HG02938 (cell line): ENCODE results near the gene SPDYE4.

Source experiments
- ATAC-seq: cut with Tn5 transposase; IDR thresholded peaks from one replicate; pipeline ENCODE4 v1.9.1; 2021; ENCODE audit warnings: mild to moderate bottlenecking, moderate library complexity; ENCODE audit not compliant: unreplicated experiment

SPDYE4 gene

DNA sequence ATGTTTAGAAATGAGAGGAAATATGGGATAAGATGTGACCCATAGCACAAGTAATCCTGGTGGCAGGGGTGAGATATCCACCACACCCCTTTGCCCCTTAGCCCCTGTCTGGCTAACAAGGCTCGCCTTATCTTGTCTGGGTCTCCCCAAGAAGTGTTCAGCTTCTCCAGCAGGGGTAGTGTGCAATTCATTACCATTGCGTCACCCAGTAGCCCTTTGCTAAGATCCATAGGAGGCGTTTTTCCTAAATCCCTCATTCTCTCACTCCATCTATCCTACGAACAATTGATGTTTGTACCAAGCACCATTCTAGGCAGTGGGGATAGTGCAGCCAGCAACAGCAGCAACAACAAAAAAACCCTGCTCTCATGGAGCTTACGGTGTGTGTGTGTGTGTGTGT, 44.5 kb downstream of the SPDYE4 start:
- no peak for ATAC-seq

DNA sequence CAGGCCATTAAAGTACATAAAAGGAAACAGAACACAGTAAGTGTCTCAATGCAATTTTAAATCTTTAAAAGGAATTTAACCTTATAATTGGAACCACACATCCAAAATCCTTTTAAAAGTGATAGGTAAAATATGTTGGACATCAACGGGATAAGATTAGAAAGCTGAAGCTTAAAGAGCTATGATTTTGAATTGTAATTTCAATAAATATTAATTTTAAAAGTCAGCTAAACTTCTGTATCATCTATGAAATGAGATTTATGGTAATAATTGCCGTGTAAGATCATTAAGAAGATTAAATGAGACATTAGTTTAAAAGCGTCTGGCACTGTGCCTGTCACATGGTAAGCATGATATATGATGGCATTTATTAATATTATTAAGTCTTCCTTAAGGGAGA, 45.0 kb downstream of the SPDYE4 start:
- ATAC-seq: no peak

DNA sequence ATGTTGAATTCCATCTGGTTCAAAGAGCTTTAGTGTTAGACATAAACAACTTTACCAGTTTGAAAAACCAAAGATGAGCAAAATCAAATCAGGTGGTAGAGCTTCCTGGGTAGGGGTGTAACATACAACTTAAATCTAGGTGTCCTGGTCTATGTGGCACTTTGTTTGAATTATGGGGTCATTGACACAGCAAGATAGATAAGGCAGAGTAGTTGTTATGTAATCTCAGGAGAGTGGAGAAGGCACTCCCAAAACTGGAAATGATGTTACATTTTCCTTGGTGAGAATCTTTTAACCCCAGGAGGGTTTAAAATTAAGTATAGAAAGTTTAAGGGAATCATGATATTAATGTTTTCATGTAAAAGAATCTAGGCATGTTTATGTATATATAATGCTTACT, 45.6 kb downstream of the SPDYE4 start:
- ATAC-seq: no peak

DNA sequence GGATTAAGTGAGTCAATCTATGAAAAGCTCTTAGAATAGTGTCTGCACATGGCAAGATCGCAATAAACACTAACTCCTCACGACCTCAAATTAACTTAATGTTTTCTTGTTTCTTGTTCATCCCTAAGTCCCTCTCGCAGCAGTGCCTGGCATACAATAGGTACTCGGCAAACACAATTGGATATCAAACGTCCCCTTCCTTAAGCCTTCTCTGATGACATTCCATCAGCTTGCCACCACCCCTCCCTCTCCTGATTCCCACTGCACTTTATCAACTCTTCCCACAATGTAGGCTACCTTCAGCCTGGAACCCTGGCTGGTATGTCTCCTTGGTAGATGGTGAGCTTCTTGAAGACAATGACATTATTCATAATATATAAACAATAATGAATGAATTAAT, 47.1 kb downstream of the SPDYE4 start:
- no peak for ATAC-seq

DNA sequence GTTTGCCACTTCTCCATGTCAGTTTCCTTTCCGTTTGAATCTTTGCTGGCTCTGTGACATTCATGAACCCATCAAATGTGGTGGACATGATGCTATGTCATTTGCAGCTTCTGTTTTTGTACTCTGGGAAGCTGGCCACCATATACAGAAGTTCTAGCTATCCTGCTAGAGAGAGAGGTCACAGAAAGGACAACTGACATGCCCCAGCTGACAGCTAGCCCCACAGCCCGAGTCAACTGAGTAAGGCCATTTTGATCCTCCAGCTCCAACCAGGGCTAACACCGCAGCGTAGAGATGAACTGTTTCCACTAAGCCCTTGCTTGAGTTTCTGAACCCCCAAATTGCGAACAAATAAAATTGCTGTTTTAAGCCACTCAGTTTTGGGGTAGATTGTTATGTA, 47.5 kb downstream of the SPDYE4 start:
- no peak for ATAC-seq

DNA sequence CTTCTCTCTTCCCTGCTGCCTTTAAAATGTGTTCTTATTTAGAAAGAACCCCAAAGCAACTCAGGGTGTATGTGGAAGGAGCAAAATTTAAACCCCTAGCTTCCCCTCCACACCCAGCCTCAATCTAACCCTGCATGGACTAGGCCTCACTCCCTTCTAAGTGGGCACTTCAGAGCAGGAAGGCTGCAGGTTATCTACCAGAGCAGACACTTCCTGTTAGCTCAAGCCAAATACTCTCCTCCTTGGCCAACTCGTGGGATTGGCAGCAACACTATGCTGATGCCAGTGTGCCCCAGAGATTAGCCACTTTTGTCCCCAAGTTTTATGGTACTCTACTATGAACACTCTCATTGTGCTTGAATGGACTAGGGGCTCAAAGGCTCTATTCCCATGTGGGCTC, 49.3 kb downstream of the SPDYE4 start:
- no peak for ATAC-seq

DNA sequence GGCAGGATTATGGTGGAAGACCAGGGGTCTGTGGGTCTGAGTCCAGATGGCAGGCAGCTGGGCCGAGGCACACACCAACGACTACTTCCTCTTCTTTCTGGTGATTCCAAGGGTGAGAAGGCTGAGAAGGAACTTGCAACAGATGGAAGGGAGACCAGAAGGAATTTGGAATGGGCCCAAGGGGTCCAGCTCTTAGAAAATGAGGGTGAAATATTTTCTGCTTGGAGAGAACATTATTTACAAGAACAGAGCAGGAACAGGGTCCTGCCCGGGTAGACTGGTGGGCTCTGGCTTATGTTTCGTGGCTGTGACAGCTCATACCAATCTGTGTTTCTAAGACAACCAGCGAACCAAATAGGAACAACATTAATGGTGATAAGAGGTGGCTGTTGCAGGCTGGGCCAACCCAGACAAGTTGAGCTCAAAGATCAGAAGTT, 50.3 kb downstream of the SPDYE4 start:
- ATAC-seq: no peak

DNA sequence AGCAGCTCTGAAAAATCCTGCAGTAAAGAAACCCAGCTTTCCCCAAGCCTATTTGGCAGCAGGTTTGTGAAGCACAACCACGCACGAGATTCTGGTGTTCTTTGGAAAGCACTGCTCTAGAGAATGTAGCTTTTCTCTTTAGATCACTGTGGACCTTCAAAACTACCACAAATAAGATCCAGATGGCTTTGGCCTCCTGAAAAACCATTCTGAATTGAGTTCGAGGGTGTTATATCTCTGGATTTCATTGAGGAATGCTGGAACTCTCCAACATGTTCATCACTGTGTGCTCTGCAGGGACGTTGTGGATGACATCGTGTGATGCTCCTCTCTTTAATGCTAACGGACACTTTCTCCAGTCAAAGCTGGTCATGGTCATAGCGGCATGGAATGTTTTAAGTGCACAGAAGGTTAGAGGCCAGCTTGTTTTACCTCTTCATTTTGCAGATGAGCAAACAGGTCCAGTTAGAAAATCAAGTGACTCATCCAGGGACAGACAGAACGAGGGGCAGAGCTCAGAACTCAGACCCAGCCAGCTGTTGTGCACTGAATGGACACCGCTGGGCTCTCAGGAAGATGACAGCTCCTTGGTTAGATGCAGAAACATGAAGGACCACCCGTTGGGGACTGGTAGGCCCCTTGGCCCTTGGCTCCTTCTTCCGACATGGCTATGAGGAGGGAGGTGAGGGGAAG, 50.9 kb downstream of the SPDYE4 start:
- ATAC-seq: no peak

DNA sequence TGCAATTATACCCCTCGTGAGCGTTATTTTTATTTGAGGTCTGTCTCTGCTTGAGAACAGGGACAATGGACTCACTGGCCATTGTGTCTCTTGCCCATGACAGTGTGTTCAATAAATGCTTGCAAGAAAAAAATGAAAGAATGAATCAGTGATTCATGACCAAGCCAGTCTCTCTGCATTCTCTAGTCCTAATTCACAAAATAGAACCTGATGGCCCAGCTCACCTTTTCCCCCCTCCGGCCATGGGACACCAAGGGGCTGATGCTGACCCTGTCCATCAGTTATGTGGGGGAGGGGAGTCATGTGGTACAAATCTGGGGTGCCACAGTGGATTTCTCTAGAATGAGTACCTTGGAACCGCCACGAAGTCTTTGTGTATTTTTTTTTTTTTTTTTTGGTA, 51.9 kb downstream of the SPDYE4 start:
- ATAC-seq: no peak

DNA sequence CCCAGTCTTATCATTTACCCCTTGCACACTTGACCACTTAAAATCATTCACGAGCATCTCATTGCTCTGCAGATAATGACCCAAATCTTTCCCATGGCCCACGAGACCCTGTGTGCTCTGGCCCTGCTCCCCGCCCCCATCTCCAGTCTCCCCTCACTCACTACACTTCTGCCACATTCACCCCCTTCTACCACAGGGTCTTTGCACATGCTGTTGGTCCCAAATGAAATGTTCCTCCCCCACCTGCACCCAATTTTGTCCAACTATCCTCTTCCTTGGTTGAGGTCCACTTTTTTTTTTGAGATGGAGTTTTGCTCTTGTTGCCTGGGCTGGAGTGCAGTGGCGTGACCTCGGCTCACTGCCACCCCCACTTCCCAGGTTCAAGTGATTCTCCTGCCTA, 52.9 kb downstream of the SPDYE4 start:
- ATAC-seq: no peak

DNA sequence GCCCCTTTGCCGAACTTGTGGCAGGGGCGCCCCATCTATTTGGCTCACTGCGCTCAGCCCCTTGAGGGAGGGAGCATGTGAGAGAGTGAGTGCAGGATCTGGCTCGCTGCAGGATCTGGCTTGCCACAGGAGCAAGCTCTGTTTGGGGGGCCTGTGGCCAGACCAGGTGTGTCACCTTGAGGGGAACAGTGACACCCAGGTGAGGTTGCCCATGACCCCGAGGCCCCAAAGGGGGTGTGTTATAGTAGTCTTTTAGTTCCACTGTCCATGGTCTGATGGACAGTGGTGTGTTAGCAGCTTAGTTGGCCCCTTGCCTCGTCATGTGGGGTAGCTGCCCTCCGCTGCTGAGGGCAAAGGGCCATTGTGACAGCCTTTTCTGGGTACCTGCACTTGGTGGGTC, 55.3 kb downstream of the SPDYE4 start:
- no peak for ATAC-seq

DNA sequence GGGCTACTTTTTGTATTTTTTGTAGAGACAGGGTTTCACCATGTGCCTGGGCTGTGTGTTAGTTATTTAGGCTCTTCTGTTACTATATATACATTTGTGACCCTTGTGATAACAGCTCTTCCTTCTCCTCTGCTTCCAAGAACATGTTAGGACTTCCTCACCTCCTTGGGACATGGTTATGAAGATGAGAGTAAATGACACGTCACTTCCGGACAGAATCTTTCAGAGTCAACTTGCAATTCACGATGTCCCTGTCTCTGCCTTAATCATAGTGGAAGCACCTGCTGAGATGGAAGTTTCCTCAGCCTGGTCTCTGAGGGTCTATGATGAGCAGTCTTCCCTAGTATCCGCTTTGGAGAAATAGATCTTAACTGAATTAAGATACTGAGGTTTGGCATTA, 56.6 kb downstream of the SPDYE4 start:
- ATAC-seq: no peak

DNA sequence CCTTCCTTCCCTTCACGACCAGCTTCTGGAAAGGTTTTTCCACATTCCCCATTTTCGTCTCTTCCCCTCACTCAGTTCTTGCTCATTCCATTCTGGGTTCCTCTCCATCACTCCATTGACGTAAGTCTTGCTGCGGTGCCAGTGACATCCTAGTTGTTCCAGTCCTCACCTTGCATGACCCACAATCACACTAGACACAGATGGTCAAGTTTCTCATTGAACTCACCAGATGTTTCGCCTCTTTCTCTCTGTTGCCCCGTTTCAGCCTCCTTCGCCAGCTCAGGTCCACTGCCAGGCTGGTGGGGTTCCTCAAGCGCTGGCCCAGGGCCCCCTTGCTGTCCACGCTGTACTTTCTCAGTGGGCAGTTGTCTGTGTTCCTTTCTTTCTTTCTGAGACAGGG, 57.1 kb downstream of the SPDYE4 start:
- no peak for ATAC-seq
